HepG2 (cell line): ENCODE data around the gene PIP5K1C. TPM values are rescaled to one million over a fixed set of nuclear protein-coding genes. Genes with fewer than 3 reads are reported as not detected.
A peak's percentile ranks its signal among the peaks of the same experiment; 100 is the strongest.

ENCODE experiments used
- GABPA ChIP-seq, 2 experiments: IDR thresholded peaks; 2 replicates each; pipeline ENCODE4 v1.6.1; 2011 to 2016; ENCODE audit warnings: low read depth in 2 of 2, low read length in 1 of 2, missing biosample characterization in 1 of 2, missing genetic modification characterization in 1 of 2
- IKZF4 ChIP-seq: sonication (generic); formaldehyde crosslinking; IDR thresholded peaks from 2 replicates; pipeline ENCODE4 v1.5.1; 2020; ENCODE audit warnings: borderline replicate concordance, mild to moderate bottlenecking, low read depth, missing genetic modification reagents; ENCODE audit errors: not compliant biosample characterization
- NONO ChIP-seq, 2 experiments: fragments of 450-650 bp in 1 of 2; sonication (generic) in 1 of 2; formaldehyde crosslinking in 1 of 2; IDR thresholded peaks in 1 of 2; conservative IDR thresholded peaks in 1 of 2; 2 replicates each; pipeline versions ENCODE4 v1.6.1 to v1.8.0; 2017 to 2022; ENCODE audit warnings: mild to moderate bottlenecking in 1 of 2, missing genetic modification reagents in 1 of 2, moderate library complexity in 1 of 2
- POLR2AphosphoS5 ChIP-seq: IDR thresholded peaks from 2 replicates; pipeline ENCODE4 v1.6.1; 2012; ENCODE audit warnings: low read depth, low read length
- SYNCRIP ChIP-seq: fragments of 200-400 bp; formaldehyde crosslinking; IDR thresholded peaks from 2 replicates; pipeline ENCODE4 v1.6.1; 2018; ENCODE audit warnings: mild to moderate bottlenecking, low read depth, low read length; ENCODE audit not compliant: insufficient read depth
- ZMAT3 ChIP-seq: sonication (generic); formaldehyde crosslinking; conservative IDR thresholded peaks from 2 replicates; pipeline ENCODE4 v1.7.0; 2021; ENCODE audit warnings: missing genetic modification reagents
- ZNF256 ChIP-seq: sonication (generic); formaldehyde crosslinking; conservative IDR thresholded peaks from 2 replicates; pipeline ENCODE4 v1.4.0; 2020; ENCODE audit warnings: missing genetic modification reagents
- ZNF292 ChIP-seq: sonication (generic); formaldehyde crosslinking; IDR thresholded peaks from 2 replicates; pipeline ENCODE4 v1.8.1; 2022; ENCODE audit warnings: mild to moderate bottlenecking, low read depth, missing genetic modification reagents, borderline replicate concordance
- ZNF530 ChIP-seq: sonication (generic); formaldehyde crosslinking; IDR thresholded peaks from 2 replicates; pipeline ENCODE4 v1.5.0; 2020; ENCODE audit warnings: low read depth, mild to moderate bottlenecking, missing genetic modification reagents
- polyA plus RNA-seq, 8 experiments: library from polyadenylated mRNA; depleted of rRNA in 3 of 8; stranded (reverse) in 7 of 8; unstranded in 1 of 8; fragments of >200 nt; fragmentation: Illumina TruSeq in 4 of 8; extraction: Trizol in 4 of 8; gene quantifications; 2 replicates each; pipeline versions ENCODE4 v1.2.1 to v1.2.3, GENCODE V29; 2011 to 2016; ENCODE audit warnings: low read depth in 4 of 8, missing spikeins in 1 of 8, mixed read lengths in 1 of 8; ENCODE audit not compliant: insufficient read depth in 1 of 8
- total RNA-seq, 5 experiments: library from RNA; depleted of rRNA; stranded (reverse); fragments of >200 nt; fragmentation: Illumina TruSeq; extraction: Trizol; gene quantifications; 2 replicates each; pipeline ENCODE4 v1.2.3, GENCODE V29; 2016; ENCODE audit warnings: low read depth in 1 of 5
- TF ChIP-seq, protein P1 (sequence below): IDR thresholded peaks from 2 replicates; pipeline ENCODE4 v1.6.1; 2012; ENCODE audit warnings: low read depth, low read length, improper control_type of control experiment
- TF ChIP-seq, protein P2 (sequence below): sonication (generic); formaldehyde crosslinking; IDR thresholded peaks from 2 replicates; pipeline ENCODE4 v1.8.1; 2023; ENCODE audit warnings: mild to moderate bottlenecking, missing genetic modification reagents
- TF ChIP-seq, protein P3 (sequence below): sonication (generic); formaldehyde crosslinking; IDR thresholded peaks from 2 replicates; pipeline ENCODE4 v1.8.0; 2022; ENCODE audit warnings: mild to moderate bottlenecking, missing genetic modification reagents, moderate library complexity
- TF ChIP-seq, protein P4 (sequence below): sonication (generic); formaldehyde crosslinking; IDR thresholded peaks from 2 replicates; pipeline ENCODE4 v1.8.0; 2022; ENCODE audit warnings: missing genetic modification reagents, mild to moderate bottlenecking, inconsistent platforms, borderline replicate concordance
- TF ChIP-seq, protein P5 (sequence below): sonication (generic); formaldehyde crosslinking; IDR thresholded peaks from 2 replicates; pipeline ENCODE4 v1.4.0; 2020; ENCODE audit warnings: missing genetic modification reagents
- TF ChIP-seq, protein P6 (sequence below): sonication (generic); formaldehyde crosslinking; IDR thresholded peaks from 2 replicates; pipeline ENCODE4 v1.4.0; 2020; ENCODE audit warnings: low read depth, missing genetic modification reagents

The PIP5K1C gene
- total and polyA plus RNA-seq, 2 of the 13 experiments (the other 11 are each of a cell fraction or from before 2014, with no cell fraction given) = 3.6 to 4.3 TPM

DNA sequence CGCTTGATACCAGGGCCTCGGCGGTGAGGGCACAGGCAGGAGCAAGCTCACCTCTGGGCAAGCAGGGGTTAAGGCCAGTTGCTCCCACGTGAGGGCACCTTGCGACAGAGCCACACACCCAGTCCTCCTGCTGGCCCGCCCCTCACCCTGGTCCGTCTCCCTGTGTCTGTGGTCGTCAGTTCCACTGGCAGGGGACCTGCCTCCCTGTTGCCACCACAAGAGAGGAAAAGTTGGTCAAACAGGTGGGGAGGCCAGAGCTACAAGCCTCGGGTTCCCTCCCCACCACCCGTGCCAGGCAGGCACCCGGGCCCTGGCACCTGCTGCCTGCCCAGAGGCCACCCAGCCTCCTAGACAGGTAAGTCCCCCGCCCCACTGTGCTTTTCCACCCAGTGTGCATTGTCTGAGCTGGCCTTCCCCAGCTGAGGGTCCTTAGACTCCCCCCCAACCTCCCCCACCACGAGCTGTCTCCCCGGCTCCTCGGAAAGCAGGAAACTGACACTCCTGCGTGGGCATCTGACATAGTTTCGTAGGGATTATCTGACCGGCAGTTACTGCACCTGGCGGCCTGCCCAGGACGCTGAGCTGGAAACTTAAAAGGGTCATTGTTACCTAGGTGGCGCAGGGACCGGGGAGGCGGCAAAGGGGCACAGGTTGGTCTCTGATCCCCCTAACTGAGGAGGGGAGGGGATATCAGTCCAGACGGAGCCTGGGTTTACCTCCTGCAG, 8.1 kb upstream of the PIP5K1C start, which contains the start of gene TJP3 (continued):
- TF ChIP-seq, protein P1, sequence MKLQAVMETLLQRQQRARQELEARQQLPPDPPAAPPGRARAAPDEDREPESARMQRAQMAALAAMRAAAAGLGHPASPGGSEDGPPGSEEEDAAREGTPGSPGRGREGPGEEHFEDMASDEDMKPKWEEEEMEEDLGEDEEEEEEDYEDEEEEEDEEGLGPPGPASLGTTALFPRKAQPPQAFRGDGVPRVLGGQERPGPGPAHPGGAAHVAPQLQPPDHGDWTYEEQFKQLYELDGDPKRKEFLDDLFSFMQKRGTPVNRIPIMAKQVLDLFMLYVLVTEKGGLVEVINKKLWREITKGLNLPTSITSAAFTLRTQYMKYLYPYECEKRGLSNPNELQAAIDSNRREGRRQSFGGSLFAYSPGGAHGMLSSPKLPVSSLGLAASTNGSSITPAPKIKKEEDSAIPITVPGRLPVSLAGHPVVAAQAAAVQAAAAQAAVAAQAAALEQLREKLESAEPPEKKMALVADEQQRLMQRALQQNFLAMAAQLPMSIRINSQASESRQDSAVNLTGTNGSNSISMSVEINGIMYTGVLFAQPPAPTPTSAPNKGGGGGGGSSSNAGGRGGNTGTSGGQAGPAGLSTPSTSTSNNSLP = no peak
- TF ChIP-seq ZNF256 (CRISPR knock-in tag) = no peak
- TF ChIP-seq ZNF530 (CRISPR knock-in tag) = no peak
- TF ChIP-seq, protein P2, sequence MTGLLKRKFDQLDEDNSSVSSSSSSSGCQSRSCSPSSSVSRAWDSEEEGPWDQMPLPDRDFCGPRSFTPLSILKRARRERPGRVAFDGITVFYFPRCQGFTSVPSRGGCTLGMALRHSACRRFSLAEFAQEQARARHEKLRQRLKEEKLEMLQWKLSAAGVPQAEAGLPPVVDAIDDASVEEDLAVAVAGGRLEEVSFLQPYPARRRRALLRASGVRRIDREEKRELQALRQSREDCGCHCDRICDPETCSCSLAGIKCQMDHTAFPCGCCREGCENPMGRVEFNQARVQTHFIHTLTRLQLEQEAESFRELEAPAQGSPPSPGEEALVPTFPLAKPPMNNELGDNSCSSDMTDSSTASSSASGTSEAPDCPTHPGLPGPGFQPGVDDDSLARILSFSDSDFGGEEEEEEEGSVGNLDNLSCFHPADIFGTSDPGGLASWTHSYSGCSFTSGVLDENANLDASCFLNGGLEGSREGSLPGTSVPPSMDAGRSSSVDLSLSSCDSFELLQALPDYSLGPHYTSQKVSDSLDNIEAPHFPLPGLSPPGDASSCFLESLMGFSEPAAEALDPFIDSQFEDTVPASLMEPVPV = peak; percentile 48; the same call in 1 of the 2 replicates
- TF ChIP-seq IKZF4 = no peak
- TF ChIP-seq, protein P3, sequence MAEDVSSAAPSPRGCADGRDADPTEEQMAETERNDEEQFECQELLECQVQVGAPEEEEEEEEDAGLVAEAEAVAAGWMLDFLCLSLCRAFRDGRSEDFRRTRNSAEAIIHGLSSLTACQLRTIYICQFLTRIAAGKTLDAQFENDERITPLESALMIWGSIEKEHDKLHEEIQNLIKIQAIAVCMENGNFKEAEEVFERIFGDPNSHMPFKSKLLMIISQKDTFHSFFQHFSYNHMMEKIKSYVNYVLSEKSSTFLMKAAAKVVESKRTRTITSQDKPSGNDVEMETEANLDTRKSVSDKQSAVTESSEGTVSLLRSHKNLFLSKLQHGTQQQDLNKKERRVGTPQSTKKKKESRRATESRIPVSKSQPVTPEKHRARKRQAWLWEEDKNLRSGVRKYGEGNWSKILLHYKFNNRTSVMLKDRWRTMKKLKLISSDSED (CRISPR knock-in tag) = no peak
- TF ChIP-seq ZNF292 (CRISPR knock-in tag) = no peak; the same call in none of the 2 replicates
- TF ChIP-seq POLR2AphosphoS5 = peak; percentile 69
- TF ChIP-seq NONO (IDR thresholded peaks at IDR 0.05) = no peak
- no peak; the same call in 1 of the 2 replicates for TF ChIP-seq NONO (CRISPR knock-in tag; conservative IDR thresholded peaks at IDR 0.05)
- TF ChIP-seq, protein P4, sequence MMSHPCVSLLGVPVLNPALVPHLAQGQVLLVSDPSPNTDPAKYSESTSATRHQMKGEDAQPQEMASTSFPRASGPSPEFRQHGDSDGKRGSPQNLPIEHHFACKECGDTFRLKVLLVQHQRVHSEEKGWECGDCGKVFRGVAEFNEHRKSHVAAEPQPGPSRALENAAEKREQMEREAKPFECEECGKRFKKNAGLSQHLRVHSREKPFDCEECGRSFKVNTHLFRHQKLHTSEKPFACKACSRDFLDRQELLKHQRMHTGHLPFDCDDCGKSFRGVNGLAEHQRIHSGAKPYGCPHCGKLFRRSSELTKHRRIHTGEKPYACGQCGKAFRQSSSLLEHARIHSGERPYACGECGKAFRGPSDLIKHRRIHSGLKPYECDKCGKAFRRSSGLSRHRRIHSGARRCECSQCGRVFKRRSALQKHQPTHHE (CRISPR knock-in tag) = no peak
- no peak for TF ChIP-seq GABPA (IDR thresholded peaks at IDR 0.05; ENCODE audit: low read depth, low read length)
- no peak for TF ChIP-seq GABPA (CRISPR knock-in tag; IDR thresholded peaks at IDR 0.05; ENCODE audit: low read depth)
- no peak for TF ChIP-seq ZMAT3 (CRISPR knock-in tag)
- no peak for TF ChIP-seq SYNCRIP
- TF ChIP-seq, protein P5, sequence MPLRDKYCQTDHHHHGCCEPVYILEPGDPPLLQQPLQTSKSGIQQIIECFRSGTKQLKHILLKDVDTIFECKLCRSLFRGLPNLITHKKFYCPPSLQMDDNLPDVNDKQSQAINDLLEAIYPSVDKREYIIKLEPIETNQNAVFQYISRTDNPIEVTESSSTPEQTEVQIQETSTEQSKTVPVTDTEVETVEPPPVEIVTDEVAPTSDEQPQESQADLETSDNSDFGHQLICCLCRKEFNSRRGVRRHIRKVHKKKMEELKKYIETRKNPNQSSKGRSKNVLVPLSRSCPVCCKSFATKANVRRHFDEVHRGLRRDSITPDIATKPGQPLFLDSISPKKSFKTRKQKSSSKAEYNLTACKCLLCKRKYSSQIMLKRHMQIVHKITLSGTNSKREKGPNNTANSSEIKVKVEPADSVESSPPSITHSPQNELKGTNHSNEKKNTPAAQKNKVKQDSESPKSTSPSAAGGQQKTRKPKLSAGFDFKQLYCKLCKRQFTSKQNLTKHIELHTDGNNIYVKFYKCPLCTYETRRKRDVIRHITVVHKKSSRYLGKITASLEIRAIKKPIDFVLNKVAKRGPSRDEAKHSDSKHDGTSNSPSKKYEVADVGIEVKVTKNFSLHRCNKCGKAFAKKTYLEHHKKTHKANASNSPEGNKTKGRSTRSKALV (CRISPR knock-in tag) = no peak
- TF ChIP-seq, protein P6, sequence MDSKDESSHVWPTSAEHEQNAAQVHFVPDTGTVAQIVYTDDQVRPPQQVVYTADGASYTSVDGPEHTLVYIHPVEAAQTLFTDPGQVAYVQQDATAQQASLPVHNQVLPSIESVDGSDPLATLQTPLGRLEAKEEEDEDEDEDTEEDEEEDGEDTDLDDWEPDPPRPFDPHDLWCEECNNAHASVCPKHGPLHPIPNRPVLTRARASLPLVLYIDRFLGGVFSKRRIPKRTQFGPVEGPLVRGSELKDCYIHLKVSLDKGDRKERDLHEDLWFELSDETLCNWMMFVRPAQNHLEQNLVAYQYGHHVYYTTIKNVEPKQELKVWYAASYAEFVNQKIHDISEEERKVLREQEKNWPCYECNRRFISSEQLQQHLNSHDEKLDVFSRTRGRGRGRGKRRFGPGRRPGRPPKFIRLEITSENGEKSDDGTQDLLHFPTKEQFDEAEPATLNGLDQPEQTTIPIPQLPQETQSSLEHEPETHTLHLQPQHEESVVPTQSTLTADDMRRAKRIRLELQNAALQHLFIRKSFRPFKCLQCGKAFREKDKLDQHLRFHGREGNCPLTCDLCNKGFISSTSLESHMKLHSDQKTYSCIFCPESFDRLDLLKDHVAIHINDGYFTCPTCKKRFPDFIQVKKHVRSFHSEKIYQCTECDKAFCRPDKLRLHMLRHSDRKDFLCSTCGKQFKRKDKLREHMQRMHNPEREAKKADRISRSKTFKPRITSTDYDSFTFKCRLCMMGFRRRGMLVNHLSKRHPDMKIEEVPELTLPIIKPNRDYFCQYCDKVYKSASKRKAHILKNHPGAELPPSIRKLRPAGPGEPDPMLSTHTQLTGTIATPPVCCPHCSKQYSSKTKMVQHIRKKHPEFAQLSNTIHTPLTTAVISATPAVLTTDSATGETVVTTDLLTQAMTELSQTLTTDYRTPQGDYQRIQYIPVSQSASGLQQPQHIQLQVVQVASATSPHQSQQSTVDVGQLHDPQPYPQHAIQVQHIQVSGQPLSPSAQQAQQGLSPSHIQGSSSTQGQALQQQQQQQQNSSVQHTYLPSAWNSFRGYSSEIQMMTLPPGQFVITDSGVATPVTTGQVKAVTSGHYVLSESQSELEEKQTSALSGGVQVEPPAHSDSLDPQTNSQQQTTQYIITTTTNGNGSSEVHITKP (CRISPR knock-in tag) = no peak
